Esophagus (tissue), 2 donors: ENCODE data around the gene CGA. TPM values are rescaled to one million over a fixed set of nuclear protein-coding genes. Genes with fewer than 3 reads are reported as not detected.

Source experiments
- H3K27ac ChIP-seq, 2 donors: one replicate each; pipeline ENCODE4 v1.5.1; 2013; ENCODE audit warnings: low read depth in 2 of 2, mild to moderate bottlenecking in 2 of 2, inconsistent platforms in 1 of 2, low read length in 1 of 2, moderate library complexity in 1 of 2
- H3K27me3 ChIP-seq, 2 donors: one replicate each; pipeline ENCODE4 v1.6.1; 2013; ENCODE audit warnings: low read length in 2 of 2, control low read depth in 1 of 2, mild to moderate bottlenecking in 1 of 2; ENCODE audit not compliant: insufficient read depth in 2 of 2, control insufficient read depth in 1 of 2
- H3K36me3 ChIP-seq, 2 donors: one replicate each; pipeline ENCODE4 v1.6.1; 2013; ENCODE audit warnings: low read length in 1 of 2; ENCODE audit not compliant: control insufficient read depth in 2 of 2, insufficient read depth in 2 of 2
- H3K4me1 ChIP-seq, 2 donors: one replicate each; pipeline ENCODE4 v1.6.1; 2013; ENCODE audit warnings: low read length in 1 of 2; ENCODE audit not compliant: control insufficient read depth in 2 of 2, insufficient read depth in 2 of 2
- H3K4me3 ChIP-seq, 2 donors: one replicate each; pipeline ENCODE4 v1.5.1; 2013; ENCODE audit warnings: low read length in 2 of 2, mild to moderate bottlenecking in 2 of 2, low read depth in 1 of 2, moderate library complexity in 1 of 2
- H3K9me3 ChIP-seq, 2 donors: one replicate each; pipeline ENCODE4 v1.6.1; 2013; ENCODE audit warnings: mild to moderate bottlenecking in 2 of 2, low read depth in 1 of 2, low read length in 1 of 2, moderate library complexity in 1 of 2; ENCODE audit not compliant: control insufficient read depth in 2 of 2, insufficient read depth in 1 of 2
- WGBS, 2 donors: extraction: QIAGEN DNeasy Blood & Tissue Kit; methylation state at CpG; one replicate each; pipeline ENCODE4 v1.1.7; 2013; 5-methylcytosine and 5-hydroxymethylcytosine counted together
- polyA plus RNA-seq, 2 donors: library from polyadenylated mRNA; stranded (reverse); fragments of 200-250 nt; gene quantifications; one replicate each; pipeline ENCODE4 v1.2.3, GENCODE V29; 2013
- donor health status: healthy with polysubstance abuse.
- donor health status: Bipolar disorder and iron deficiency.

Gene CGA
- polyA plus RNA-seq, 2 donors = not detected

DNA sequence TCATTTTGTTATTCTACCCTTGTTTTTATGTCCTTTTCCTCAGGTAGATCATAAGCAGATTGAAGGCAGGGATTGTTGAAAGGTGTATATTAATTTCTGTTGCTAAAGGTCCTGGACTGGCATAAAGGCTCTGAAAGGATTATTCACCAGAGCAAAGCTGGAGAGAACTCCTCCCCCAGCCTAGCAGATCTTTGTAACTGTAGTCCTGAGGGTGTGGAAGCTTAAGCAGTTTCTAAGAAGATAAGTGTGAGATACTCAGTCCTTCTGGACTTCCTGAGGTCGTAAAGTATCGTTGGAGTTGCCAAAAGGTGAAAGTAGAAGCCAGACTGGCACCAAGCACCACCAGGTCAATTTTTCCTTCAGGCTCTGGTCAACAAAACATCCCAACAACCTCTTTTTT is 24.2 kb downstream of the CGA start:
- Histone ChIP-seq H3K36me3 (no peaks in the 10 kb centered on the region), H3K9me3 (no peaks in the 10 kb centered on the region), H3K4me3 (no peak overlapping the region), H3K4me1 (no peaks in the 10 kb centered on the region), H3K27ac (no peak overlapping the region), H3K27me3 (no peaks in the 10 kb centered on the region)
- WGBS, 2 donors = 61 to 70% methylated on average over 2 of the region's 2 CpGs

DNA sequence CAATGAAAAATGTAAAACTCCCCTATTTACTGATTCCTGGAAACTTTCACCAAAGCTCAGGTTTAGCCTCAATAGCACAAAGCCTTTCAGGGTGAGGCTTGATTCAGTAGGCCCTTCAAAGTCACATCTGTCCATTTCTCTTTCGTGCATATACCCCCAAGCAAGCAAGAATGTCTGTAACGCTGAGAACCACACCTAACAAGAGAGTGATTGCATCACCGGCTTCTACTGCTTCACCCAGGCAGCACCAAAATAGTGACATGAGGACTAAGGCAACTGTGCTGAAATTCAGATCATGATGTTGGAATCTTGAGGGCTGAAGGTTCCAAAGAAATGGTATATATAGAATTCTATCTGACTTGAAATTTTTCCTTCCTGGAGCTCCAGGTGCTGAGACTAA is 26.1 kb downstream of the CGA start:
- WGBS, 2 donors = 74 to 75% methylated on average over 3 of the region's 3 CpGs
- H3K4me3 ChIP-seq = no peak overlapping the region
- no peaks in the 10 kb centered on the region for H3K27me3 ChIP-seq
- H3K36me3 ChIP-seq = no peaks in the 10 kb centered on the region
- no peaks in the 10 kb centered on the region for H3K9me3 ChIP-seq
- no peaks in the 10 kb centered on the region for H3K4me1 ChIP-seq
- H3K27ac ChIP-seq = no peak overlapping the region

DNA sequence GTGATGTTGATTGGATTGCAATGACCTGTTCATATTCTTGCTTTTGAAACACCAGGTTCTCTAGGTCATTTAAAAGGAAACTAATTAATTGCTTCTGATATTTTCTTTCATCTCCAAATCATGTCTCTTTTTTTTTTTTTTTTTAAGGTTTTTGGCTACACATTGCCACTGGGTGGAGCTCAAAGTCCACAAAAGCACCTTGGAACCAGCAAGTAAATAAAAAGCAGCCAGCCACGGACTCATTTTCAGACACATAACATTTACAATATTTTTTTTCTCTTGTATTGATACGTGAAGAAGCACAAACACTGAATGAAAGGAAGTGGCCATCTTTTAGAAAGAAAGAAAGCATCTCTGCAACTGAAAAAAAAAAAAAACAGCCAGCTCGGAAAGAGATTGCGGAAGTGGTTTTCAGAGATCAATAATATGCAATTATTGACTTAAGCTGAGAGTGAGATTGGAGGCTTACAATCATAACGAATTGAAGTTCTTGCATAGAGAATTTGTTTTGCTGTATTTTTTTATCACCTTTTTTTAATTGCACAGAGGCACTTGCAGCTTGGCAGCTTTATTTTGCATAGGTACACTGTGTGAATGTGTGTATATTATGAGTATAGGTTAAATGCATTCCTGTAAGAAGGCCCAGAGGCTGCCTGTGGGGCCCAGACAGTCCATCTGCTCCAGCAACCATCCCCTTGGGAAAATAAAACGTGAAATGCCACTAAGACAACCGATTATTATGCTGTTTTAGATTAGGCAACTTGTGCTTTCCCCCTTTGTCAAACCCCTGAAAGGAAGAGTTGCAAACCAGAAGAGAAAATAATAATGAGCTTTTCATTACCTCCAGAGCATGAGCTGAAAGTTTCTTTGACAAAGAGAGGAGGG is 28.2 kb downstream of the CGA start:
- WGBS, 2 donors = 24% methylated on average over 7 of the region's 7 CpGs
- H3K4me1 ChIP-seq = no peaks in the 10 kb centered on the region
- no peak overlapping the region for H3K4me3 ChIP-seq
- H3K27ac ChIP-seq = no peak overlapping the region
- no peaks in the 10 kb centered on the region for H3K27me3 ChIP-seq
- no peaks in the 10 kb centered on the region for H3K36me3 ChIP-seq
- no peaks in the 10 kb centered on the region for H3K9me3 ChIP-seq

DNA sequence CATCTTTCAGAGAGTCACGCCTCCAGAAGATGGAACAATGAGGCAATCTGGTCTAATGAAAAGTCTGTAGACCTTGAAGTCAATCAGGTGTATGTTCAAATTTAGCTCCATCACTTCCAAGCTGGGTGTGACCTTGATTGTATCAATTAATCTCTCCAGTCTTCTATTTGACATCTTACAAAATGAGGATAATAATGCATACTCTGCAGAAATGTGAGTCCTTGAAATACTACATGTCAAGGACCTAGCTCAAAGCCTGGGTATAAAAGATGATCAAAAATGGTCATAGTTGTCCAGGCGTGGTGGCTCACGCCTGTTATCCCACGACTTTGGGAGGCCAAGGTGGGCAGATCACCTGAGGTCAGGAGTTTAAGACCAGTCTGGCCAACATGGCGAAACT is 29.8 kb downstream of the CGA start:
- Histone ChIP-seq H3K4me3 (no peak overlapping the region), H3K9me3 (no peaks in the 10 kb centered on the region), H3K27me3 (no peaks in the 10 kb centered on the region), H3K4me1 (no peaks in the 10 kb centered on the region), H3K27ac (no peak overlapping the region), H3K36me3 (no peaks in the 10 kb centered on the region)
- 73 to 82% methylated on average over 5 of the region's 5 CpGs for WGBS, 2 donors

DNA sequence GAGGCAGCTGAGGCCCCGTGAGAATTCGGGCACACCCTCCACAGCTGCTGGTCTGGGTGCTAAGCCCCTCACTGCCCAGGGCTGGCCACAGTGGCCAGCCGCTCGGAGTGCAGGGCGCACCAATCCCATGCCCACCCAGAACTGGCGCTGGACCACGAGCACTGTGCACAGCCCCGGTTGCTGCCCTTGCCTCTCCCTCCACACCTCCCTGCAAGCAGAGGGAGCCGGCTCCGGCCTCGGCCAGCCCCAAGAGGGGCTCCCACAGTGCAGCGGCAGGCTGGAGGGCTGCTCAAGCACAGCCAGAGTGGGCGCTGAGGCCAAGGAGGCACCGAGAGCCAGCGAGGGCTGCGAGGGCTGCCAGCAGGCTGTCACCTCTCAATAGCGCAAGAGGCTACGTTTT is 35.0 kb downstream of the CGA start:
- Histone ChIP-seq H3K27ac (no peak overlapping the region), H3K9me3 (no peaks in the 10 kb centered on the region), H3K36me3 (no peaks in the 10 kb centered on the region), H3K27me3 (no peaks in the 10 kb centered on the region), H3K4me1 (no peaks in the 10 kb centered on the region), H3K4me3 (no peak overlapping the region)
- WGBS, 2 donors = 93 to 95% methylated on average over 18 of the region's 18 CpGs

DNA sequence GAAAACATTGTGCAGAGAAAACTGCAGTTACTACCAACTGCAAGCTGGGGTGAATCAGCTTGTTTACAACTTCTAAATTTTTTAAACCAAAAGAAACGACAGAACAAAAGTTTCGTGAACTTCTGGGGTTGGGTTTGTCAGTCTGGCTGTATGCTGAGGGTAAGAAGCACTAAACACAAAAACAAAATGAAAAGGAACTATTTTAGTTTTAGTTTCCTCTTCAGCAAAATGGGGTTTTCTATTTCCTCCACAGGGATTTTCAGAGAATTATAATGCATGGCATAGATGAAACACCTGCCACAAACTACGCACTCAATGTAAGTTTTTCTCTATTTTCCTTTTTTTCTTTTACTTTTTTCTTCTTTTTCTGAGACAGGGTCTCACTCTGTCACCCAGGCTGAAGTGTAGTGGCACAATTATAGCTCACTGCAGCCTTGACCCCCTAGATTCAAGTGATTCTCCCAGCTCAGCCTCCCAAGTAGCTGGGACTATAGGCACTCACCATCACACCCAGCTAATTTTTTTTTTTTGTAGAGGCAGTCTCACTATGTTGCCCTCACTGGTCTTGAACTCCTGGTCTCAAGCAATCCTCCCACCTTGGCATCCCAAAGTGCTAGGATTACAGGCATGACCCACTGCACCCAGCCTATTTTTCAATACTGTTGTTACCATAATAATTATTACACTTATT is 40.6 kb downstream of the CGA start:
- no peak overlapping the region for H3K27ac ChIP-seq
- H3K9me3 ChIP-seq = no peaks in the 10 kb centered on the region
- H3K4me1 ChIP-seq = no peaks in the 10 kb centered on the region
- H3K36me3 ChIP-seq = no peaks in the 10 kb centered on the region
- no peaks in the 10 kb centered on the region for H3K27me3 ChIP-seq
- H3K4me3 ChIP-seq = no peak overlapping the region
- 73 to 74% methylated on average over 3 of the region's 3 CpGs for WGBS, 2 donors

DNA sequence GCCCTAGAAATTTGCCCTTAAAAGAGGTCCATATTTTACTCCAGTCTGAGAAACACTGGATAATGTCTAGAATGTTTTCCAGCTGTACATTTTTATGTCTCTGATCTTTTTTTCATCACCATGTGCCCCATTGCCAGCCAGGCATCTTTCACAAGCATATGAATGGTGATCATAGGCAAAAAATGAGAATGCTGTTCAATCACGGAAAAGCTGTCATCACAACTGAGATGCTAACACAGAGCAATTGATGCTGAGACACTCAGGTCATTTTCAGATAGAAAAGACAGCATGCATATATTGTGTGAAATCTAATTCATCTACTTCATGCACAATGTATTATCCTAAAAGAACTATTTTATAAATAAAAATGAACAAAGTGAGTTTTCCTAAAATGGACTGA is 41.6 kb downstream of the CGA start:
- Histone ChIP-seq H3K27ac (no peak overlapping the region), H3K4me3 (no peak overlapping the region), H3K36me3 (no peaks in the 10 kb centered on the region), H3K27me3 (no peaks in the 10 kb centered on the region), H3K4me1 (no peaks in the 10 kb centered on the region), H3K9me3 (no peaks in the 10 kb centered on the region)
- WGBS, 2 donors = 78 to 82% methylated on average over 1 of the region's 1 CpG

DNA sequence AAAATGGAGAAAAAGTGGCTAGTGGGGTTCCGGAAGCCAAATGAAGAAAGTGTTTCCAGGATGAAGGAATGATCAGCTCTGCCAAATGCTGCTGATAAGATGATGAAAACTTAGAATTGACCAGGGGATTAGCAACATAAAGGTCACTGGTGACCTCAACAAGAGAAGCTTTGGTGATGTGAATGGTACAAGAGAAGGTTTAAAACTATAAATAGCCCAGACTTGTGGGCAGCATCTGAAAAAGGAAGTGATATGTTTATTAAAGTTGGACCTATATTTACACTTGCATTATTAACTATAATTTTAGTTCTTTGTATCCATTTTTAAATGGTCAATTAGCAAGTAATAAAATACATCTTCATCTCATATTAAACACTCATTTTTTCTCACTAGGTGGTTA is 45.1 kb downstream of the CGA start:
- no peaks in the 10 kb centered on the region for H3K9me3 ChIP-seq
- H3K4me1 ChIP-seq = no peaks in the 10 kb centered on the region
- H3K4me3 ChIP-seq = no peak overlapping the region
- H3K27ac ChIP-seq = no peak overlapping the region
- WGBS, 2 donors = 92 to 95% methylated on average over 1 of the region's 1 CpG
- H3K27me3 ChIP-seq = no peaks in the 10 kb centered on the region
- H3K36me3 ChIP-seq = no peaks in the 10 kb centered on the region

DNA sequence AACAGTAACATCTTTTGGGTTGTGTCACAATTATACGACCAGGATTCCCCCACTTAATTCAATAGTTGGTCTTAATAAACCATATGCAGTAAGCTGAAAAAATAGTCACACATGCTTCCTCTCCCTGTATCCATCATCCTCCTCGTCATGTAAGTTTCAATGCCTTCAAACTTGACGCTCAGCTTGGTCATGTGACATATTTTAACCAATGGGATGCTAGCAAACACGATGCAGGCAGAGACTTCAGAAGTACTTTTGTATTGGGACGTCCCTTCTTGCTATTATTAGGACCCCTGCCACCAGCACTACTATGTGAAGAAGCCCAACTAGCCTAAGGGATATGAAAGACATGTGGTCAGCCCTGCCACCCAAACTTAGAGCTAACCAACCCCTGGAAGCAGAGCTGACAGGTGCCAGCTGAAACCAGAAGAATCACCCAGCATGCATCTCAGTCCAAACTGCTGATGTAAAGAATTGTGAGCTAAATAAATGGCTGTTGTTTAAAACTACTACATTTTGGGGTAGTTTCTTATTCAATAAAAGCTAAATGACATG is 49.3 kb downstream of the CGA start:
- Histone ChIP-seq H3K36me3 (no peaks in the 10 kb centered on the region), H3K27ac (no peak overlapping the region), H3K4me3 (no peak overlapping the region), H3K27me3 (no peaks in the 10 kb centered on the region), H3K4me1 (no peaks in the 10 kb centered on the region), H3K9me3 (peaks cover 0 to 3% of the 10 kb centered on the region in 2 donors)
- WGBS, 2 donors = 47 to 64% methylated on average over 5 of the region's 5 CpGs
